ENCODE data around the gene S100A1. TPM values are rescaled to one million over a fixed set of nuclear protein-coding genes. Genes with fewer than 3 reads are reported as not detected.
"Not testable (repeated sequence)": the region's sequence is repeated elsewhere in the genome, so short reads cannot be mapped to it uniquely, and the experiment has no call there.

Gene S100A1
- total and polyA plus RNA-seq, 8 donors: 0.93 to 2.3 (median 1.8) TPM

GRCh38 chr1:153661111-153661708 lies 33.0 kb downstream of the S100A1 start:
- intact Hi-C loops (cut with DNase I): no loop called here
- DNase-seq (no peak), ATAC-seq (no peak)
- Histone ChIP-seq H3K9me3 (no peaks in the 10 kb centered on the region), H3K4me3 (no peak overlapping the region), H3K36me3 (peaks cover 8 to 59% of the 10 kb centered on the region in 2 donors), H3K27ac (no peak overlapping the region), H3K27me3 (no peaks in the 10 kb centered on the region), H3K4me1 (peaks cover 5 to 30% of the 10 kb centered on the region in 2 donors)
- TF ChIP-seq, protein P1, sequence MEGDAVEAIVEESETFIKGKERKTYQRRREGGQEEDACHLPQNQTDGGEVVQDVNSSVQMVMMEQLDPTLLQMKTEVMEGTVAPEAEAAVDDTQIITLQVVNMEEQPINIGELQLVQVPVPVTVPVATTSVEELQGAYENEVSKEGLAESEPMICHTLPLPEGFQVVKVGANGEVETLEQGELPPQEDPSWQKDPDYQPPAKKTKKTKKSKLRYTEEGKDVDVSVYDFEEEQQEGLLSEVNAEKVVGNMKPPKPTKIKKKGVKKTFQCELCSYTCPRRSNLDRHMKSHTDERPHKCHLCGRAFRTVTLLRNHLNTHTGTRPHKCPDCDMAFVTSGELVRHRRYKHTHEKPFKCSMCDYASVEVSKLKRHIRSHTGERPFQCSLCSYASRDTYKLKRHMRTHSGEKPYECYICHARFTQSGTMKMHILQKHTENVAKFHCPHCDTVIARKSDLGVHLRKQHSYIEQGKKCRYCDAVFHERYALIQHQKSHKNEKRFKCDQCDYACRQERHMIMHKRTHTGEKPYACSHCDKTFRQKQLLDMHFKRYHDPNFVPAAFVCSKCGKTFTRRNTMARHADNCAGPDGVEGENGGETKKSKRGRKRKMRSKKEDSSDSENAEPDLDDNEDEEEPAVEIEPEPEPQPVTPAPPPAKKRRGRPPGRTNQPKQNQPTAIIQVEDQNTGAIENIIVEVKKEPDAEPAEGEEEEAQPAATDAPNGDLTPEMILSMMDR (IDR thresholded peaks at IDR 0.05): no peak

GRCh38 chr1:153662269-153662668 lies 34.0 kb downstream of the S100A1 start:
- TF ChIP-seq, protein P1 (IDR thresholded peaks at IDR 0.05): no peak
- Histone ChIP-seq H3K9me3 (no peaks in the 10 kb centered on the region), H3K27ac (peak overlapping the region in 1 of 2 donors; percentile 20), H3K4me3 (no peak overlapping the region), H3K4me1 (peaks cover 5 to 30% of the 10 kb centered on the region in 2 donors), H3K36me3 (peaks cover 8 to 70% of the 10 kb centered on the region in 2 donors), H3K27me3 (no peaks in the 10 kb centered on the region)
- ATAC-seq (no peak), DNase-seq (no peak)
- intact Hi-C loops (cut with DNase I): no loop called here

DNA sequence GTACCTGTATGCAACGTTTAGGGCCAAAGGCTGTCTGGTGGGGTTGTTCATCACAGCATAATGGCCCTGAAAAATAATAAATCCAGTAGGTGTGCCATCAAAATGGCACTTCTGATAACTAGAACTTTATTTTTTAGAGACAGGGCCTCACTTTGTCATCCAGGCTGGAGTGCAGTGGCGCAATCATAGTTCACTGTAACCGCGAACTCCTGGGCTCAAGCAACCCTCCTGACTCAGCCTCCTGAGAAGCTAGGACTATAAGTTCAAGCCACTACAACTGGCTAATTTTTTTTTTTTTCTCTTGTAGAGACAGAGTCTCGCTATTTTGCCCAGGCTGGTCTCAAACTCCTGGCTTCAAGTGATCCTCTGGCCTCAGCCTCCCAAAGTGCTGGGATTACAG lies 35.0 kb downstream of the S100A1 start:
- H3K36me3 ChIP-seq: peaks cover 8 to 79% of the 10 kb centered on the region in 2 donors
- DNase-seq (no peak), ATAC-seq (no peak)
- no peak overlapping the region for H3K4me3 ChIP-seq
- TF ChIP-seq, protein P1 (IDR thresholded peaks at IDR 0.05): no peak
- H3K27me3 ChIP-seq: no peaks in the 10 kb centered on the region
- H3K9me3 ChIP-seq: no peaks in the 10 kb centered on the region
- H3K27ac ChIP-seq: peak overlapping the region in 1 of 2 donors; percentile 20
- intact Hi-C loops (cut with DNase I): no loop called here
- H3K4me1 ChIP-seq: peaks cover 1 to 29% of the 10 kb centered on the region in 2 donors

DNA sequence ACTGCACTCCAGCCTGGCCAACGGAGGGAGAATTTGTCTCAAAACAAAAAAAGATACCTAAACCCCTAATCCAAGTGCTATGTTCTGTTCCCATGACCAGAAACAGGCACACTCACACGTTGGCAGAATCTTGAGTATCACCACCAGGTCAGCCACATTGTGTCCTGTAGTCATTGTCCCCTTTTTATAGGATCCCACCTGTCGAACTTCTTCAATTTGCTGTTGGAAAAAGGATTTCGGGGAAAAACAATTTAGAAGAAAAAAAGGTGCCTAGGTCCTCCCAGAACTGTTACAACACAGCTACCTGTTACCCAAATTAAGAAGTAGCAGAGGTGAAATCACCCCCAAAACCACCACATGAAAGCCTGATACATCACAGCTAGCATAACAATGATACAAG lies 39.2 kb downstream of the S100A1 start:
- Histone ChIP-seq H3K9me3 (no peaks in the 10 kb centered on the region), H3K4me3 (no peak overlapping the region), H3K27me3 (no peaks in the 10 kb centered on the region), H3K36me3 (peaks cover 8 to 70% of the 10 kb centered on the region in 2 donors), H3K27ac (no peak overlapping the region), H3K4me1 (peaks cover 9 to 45% of the 10 kb centered on the region in 2 donors)
- TF ChIP-seq, protein P1 (IDR thresholded peaks at IDR 0.05): no peak
- no peak for ATAC-seq
- intact Hi-C loops (cut with DNase I): no loop called here
- DNase-seq: no peak

DNA sequence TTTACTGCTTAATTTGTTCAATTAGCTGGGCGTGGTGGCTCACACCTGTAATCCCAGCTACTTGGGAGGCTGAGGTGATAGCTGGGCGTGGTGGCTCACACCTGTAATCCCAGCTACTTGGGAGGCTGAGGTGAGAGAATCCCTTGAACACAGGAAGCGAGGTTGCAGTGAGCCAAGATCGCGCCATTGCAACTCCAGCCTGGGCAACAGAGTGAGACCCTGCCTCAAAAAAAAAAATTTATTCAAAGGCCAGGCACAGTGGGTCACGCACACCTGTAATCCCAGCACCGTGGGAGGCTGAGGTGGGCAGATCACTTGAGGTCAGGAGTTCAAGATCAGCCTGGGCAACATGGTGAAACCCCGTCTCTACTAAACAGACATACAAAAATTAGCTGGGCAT lies 40.4 kb downstream of the S100A1 start:
- Histone ChIP-seq H3K4me1 (peaks cover 9 to 37% of the 10 kb centered on the region in 2 donors), H3K36me3 (peaks cover 8 to 58% of the 10 kb centered on the region in 2 donors)
- DNase-seq; H3K9me3 ChIP-seq; H3K27me3 ChIP-seq; intact Hi-C loops (cut with DNase I); H3K27ac ChIP-seq; H3K4me3 ChIP-seq; ATAC-seq: not testable (repeated sequence)

GRCh38 chr1:153669606-153670005 lies 41.4 kb downstream of the S100A1 start:
- intact Hi-C loops (cut with DNase I): loop anchor here in 1 of 2 donors (10.0 kb wide), 1 partner anchor 75 kb away; no protein-coding TSS in a partner anchor
- no peak for DNase-seq
- TF ChIP-seq, protein P1 (IDR thresholded peaks at IDR 0.05): no peak
- Histone ChIP-seq H3K27me3 (no peaks in the 10 kb centered on the region), H3K4me3 (peak overlapping the region; percentile 89 to 91), H3K9me3 (no peaks in the 10 kb centered on the region), H3K36me3 (peaks cover 5 to 49% of the 10 kb centered on the region in 2 donors), H3K4me1 (peaks cover 9 to 37% of the 10 kb centered on the region in 2 donors), H3K27ac (no peak overlapping the region)
- no peak for ATAC-seq

Measured in left lung (tissue), 10 donors.